Stimulated activated CD8-positive, alpha-beta memory T cell treated with anti-CD3 and anti-CD28 coated beads, Interleukin-15, amount 100 ng/mL, for 24 hours (primary cell): Measurements from ENCODE around the gene PDE7B.
"Not testable (repeated sequence)": the region's sequence is repeated elsewhere in the genome, so short reads cannot be mapped to it uniquely, and the experiment has no call there.

Experiments used
- DNase-seq: peaks from one replicate; pipeline ENCODE4 v3.0.0-alpha.2; 2020; ENCODE audit warnings: low read depth

PDE7B gene

GRCh38 chr6:136111831-136112230, 260.3 kb downstream of the PDE7B start:
- no peak for DNase-seq

- no peak for DNase-seq
These were observed 260.8 kb downstream of the PDE7B start for GRCh38 chr6:136112262-136112661.

GRCh38 chr6:136113736-136114173, 262.3 kb downstream of the PDE7B start:
- DNase-seq: no peak

GRCh38 chr6:136114661-136115060, 263.2 kb downstream of the PDE7B start:
- DNase-seq: no peak

GRCh38 chr6:136115941-136116340, 264.4 kb downstream of the PDE7B start:
- DNase-seq: no peak

- no peak for DNase-seq
These were observed 265.6 kb downstream of the PDE7B start for GRCh38 chr6:136117081-136117480.

- DNase-seq: no peak
These were observed 267.3 kb downstream of the PDE7B start for GRCh38 chr6:136118787-136119186.

GRCh38 chr6:136123468-136123867, 272.0 kb downstream of the PDE7B start:
- DNase-seq: no peak

- no peak for DNase-seq
These were observed 274.1 kb downstream of the PDE7B start for GRCh38 chr6:136125585-136125984.

- no peak for DNase-seq
These were observed 276.4 kb downstream of the PDE7B start for GRCh38 chr6:136127873-136128272.

GRCh38 chr6:136129365-136129764, 277.9 kb downstream of the PDE7B start:
- DNase-seq: no peak

- DNase-seq: no peak
These were observed 282.8 kb downstream of the PDE7B start for GRCh38 chr6:136134268-136134667.

- DNase-seq: no peak
These were observed 283.2 kb downstream of the PDE7B start for GRCh38 chr6:136134751-136135150.

- no peak for DNase-seq
These were observed 284.8 kb downstream of the PDE7B start for GRCh38 chr6:136136274-136136673.

GRCh38 chr6:136137008-136137692, 285.6 kb downstream of the PDE7B start:
- DNase-seq: no peak

GRCh38 chr6:136137739-136138402, 286.4 kb downstream of the PDE7B start:
- DNase-seq: no peak

GRCh38 chr6:136139111-136139510, 287.6 kb downstream of the PDE7B start:
- not testable (repeated sequence) for DNase-seq

GRCh38 chr6:136144251-136145023, 292.9 kb downstream of the PDE7B start:
- DNase-seq: no peak

- no peak for DNase-seq
These were observed 294.6 kb downstream of the PDE7B start for GRCh38 chr6:136146130-136146529.

GRCh38 chr6:136147342-136147741, 295.8 kb downstream of the PDE7B start:
- no peak for DNase-seq

- DNase-seq: no peak
These were observed 296.6 kb downstream of the PDE7B start for GRCh38 chr6:136148051-136148450.

GRCh38 chr6:136148523-136148922, 297.0 kb downstream of the PDE7B start:
- no peak for DNase-seq

- no peak for DNase-seq
These were observed 297.8 kb downstream of the PDE7B start for GRCh38 chr6:136149311-136149710.
